GM12892 (cell line): ENCODE data around the gene SPARC.

Experiments used
- POLR2A ChIP-seq: IDR thresholded peaks from 2 replicates; pipeline ENCODE4 v1.6.1; 2011; ENCODE audit warnings: low read depth, low read length, control low read depth
- POLR2AphosphoS5 ChIP-seq: IDR thresholded peaks from 2 replicates; pipeline ENCODE4 v1.6.1; 2011; ENCODE audit warnings: low read depth, low read length, control low read depth
- TAF1 ChIP-seq: IDR thresholded peaks from 2 replicates; pipeline ENCODE4 v1.6.1; 2011; ENCODE audit warnings: low read depth, mild to moderate bottlenecking, control low read depth, low read length, borderline replicate concordance

- TF ChIP-seq POLR2AphosphoS5 (no peak), POLR2A (no peak), TAF1 (no peak)
Observed at GRCh38 chr5:151611127-151611775, 75.5 kb downstream of the SPARC start.
